Suprapubic skin (tissue), 3 donors: ENCODE measurements around the gene OR4F15.

Experiments
- CTCF ChIP-seq, 2 donors: fragments of 200-600 bp in 1 of 2; fragments of 450-650 bp in 1 of 2; sonication (generic) in 1 of 2; IDR thresholded peaks; one replicate each; pipeline ENCODE4 v1.5.1; 2016 to 2019; ENCODE audit warnings: antibody characterized with exemption in 2 of 2, mild to moderate bottlenecking in 1 of 2, moderate library complexity in 1 of 2
- EP300 ChIP-seq: sonication (generic); formaldehyde crosslinking; IDR thresholded peaks from one replicate; pipeline ENCODE4 v1.6.1; 2017; ENCODE audit warnings: antibody characterized with exemption

GRCh38 chr15:101805605-101806345 lies 6.2 kb upstream of the OR4F15 start:
- TF ChIP-seq CTCF (IDR thresholded peaks at IDR 0.05), result no peak
- no peak for TF ChIP-seq EP300
